Activated T-cell treated with anti-CD3 and anti-CD28 coated beads for 4 hours (primary cell): ENCODE measurements around the gene LHX3.

Experiments
- DNase-seq: peaks from one replicate; pipeline ENCODE4 v3.0.0-alpha.2; 2020

The LHX3 gene

DNA sequence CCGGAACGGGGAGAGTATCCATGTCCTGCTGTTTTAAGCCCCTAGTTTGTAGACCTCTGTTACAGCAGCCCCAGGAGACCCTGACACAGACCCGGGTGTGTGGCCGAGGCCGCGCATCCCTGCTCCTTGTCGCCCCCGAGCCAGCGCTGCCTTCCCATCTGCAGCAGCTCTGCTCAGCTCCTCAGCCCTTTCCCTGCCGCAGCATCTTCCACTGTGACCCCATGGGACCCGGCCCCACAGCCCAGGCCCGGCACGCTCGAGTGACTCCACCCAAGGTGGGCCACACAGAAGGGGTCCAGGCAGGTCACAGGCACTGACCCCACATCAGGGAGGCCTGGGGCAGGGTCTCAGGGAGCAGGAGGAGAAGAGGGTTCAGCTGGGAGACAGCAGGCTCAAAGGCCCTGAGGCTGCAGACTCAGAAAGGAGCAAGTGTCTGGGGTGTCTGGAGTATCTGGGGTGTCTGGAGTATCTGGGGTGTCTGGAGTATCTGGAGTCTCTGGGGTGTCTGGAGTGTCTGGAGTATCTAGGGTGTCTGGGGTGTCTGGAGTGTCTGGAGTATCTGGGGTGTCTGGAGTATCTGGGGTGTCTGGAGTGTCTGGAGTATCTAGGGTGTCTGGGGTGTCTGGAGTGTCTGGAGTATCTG is 31.2 kb downstream of the LHX3 start:
- DNase-seq: no peak

DNA sequence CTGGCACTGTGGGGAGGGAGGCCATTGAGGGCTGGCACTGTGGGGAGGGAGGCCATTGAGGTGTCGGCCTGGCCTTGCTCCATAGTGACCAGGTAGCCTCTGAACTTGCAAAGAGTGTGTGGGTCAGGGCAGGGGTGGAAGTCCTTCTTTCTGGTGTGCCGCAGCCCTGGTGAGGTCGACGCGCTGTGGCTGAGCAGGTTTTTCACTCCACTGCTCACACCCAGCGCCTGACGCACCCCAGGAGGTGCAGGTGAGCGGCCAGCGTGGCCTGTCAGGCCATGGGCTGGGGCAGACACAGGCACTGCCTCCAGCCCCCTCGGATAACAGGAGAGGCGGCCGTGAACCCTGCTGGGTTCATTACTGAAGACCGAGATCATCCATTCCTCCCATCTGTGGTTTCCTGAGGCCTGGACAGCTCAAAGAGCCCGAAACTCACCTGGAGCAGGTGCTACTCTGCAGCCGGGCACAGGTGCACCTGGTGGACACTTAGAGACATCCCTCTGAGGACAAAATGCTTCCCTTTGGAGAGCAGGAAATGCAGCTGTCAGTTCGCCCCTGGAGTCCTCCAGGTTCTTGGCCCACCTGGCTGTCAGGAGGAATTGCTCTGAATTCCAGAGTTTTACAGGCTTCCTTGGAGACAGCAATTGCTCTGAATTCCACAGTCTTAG is 32.4 kb downstream of the LHX3 start:
- no peak for DNase-seq

DNA sequence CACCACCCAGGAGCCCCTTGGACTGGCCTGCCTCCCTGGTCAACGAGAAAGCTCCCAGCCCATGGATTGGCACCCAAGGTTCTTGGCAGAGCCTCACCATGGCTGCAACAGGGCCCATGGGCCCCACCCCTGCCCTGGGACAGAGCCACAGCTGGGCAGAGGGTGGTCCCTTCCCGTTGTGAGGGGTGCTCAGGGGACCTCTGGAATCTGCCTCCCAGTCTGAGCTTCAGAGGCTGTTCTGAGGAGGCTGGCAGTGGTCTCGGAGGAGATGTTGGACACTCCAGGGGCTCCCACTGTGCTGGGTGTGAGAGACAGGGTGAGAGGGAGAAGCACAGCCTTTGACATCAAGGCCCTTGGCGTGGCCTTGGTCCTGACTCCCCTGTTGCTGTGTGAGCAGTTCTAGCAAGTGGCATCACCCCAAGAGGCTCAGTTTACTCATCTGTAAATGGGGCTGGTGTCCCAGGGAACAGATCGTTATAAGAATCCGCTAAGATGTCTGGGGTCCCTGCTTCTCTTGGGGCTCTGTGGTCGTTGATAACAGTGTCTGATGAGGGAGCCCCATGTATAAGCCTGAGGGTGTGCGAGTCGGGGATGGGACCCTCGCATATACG is 33.0 kb downstream of the LHX3 start:
- DNase-seq: no peak

DNA sequence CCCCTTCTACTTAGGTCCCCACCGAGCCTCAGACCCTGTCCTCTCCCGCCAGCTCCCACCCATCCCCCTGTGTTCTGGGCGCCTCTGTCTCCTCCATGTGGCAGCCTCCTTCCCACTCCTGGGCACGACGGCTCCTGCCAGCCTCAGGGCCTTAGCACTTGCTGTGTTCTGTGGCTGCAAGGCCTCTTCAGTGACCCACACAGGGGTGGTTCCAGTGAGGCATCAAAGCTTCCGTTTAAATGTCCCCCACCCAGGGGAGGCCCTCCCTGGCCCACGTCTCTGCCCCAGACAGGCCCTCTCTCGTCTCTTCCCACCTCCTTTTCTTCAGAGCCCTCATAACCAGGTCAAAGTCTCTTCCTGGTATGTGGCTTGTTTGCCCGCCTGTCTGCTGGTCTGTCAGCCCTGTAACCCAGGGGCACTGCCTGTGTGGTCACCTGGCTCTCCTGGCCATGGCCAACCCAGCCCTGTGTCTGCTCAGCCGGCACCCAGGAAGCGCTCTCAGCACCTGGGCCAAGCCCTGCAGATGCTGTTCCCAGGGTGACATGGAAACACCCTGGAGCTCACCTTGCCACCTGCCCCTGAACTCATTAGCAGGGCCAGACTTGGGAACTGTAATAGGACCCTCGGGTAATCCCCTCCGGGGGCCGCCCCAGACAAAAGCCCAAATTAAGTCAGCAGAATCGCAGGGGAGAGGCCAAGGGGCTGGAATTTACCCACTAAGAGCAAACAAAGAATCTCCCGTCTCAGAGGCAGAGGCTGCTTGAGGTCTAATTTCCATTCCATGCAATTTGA is 33.7 kb downstream of the LHX3 start:
- no peak for DNase-seq

DNA sequence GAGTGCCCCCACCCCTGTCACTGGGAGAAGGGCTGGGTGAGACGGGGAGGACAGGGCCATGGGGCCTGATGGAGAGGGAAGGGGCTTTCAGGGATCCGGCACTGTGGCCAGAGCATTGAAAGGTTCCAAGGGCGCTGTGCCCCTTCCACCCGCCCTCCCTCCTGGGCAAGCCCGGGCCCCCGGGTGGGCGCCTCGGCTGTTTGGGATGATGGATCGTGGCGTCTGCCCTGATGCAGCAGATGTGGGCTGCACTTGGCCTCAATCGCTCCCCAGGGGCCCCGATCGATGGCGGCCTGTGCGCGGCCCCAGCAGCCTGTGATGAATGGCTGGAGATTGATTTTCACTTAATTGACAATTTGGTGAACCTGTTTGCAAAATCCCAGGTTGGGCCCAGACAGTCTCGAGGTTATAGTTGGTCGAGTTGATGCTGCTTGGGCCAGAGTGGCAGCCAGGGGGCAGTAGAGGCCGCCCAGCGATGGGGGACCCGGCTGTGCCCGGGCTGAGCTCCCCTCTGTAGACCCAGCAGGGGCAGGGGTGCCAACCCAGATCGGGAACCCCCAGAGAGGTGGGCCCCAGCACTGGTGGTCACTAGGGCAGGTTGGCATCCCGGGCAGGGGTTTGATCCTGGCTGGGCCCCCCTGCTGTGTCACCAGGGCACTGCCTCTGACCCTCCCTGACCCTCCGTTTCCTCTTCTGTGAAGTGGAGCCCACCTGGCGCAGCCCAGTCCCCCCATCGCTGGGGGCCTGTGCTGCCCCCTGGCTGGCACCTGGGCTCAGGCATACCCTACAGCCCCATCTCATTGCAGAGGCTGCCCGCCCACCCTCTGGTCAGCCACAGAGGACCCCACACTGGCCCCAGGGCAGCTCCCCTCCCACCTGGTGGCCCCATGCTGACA is 34.7 kb downstream of the LHX3 start:
- peak; percentile 28 for DNase-seq

DNA sequence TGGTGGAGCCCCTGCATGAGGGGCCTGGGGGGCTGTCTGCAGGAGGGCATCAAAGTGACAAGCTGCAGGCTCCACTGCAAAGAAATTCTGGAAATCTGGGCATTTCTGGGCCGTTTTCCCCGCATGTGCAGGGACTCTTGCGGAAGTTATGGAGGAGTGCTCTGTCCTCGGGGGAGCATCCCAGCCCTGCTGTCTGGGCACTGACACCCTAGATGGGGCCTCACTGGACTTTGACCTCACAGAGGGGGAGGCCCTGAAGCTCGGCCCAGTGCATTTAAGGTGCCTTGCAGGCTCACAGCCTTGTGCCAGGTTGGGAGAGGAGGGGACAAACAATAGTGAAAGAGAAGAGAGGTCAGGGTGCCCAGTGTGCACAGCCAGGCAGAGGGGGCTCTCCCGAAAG is 35.4 kb downstream of the LHX3 start:
- DNase-seq: no peak

DNA sequence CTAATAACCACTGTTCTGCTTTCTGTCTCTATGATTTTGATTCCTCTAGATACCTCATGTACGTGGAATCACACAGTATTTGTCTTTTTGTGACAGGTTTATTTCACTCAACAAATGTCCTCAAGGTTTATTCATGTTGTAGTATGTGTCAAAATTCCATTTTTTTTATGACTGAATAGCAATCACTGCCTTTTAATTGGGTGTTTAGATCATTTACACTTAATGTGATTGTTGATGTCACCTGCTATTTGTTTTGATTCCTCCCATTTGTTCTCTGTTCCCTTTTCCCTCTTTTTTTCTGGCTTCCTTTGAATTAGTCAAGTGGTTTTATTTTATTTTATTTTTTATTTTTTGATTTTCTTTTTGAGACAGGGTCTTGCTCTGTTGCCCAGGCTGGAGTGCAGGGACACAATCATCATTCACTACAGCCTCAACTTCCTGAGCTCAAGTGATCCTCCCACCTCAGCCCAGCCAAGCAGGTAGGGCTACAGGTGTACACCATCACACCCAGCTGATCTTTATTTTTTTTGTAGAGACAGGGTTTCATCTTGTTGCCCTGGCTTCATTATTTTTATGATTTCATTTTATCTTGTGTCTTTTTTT is 41.6 kb downstream of the LHX3 start:
- no peak for DNase-seq

DNA sequence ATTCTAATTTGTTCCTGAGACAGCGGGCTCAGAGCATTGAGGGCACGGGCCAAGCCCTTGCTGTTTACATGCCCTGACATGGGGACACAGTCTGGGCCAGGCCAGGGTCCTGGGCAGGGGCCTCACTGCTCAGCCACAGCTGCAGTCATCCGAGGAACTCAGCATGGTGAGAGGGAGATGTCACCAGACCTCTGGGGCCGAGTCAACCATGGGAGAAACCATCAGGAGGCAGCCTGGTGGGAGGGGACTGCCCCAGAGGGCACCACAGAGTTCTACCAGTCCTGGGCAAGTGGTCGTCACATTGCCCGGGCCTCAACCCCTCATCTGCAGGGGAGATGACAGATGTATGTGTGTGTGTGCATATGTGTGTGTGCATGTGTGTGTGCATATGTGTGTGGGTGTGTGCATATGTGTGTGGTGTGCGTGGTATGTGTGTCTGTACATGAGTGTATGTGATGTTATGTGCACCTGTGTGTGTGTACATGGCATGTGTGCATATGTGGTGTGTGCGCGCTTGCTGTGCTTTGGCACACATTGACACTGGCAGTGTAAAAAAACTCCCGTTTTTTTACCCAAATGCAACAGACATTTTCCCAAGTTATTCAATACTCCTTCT is 43.8 kb downstream of the LHX3 start:
- no peak for DNase-seq

DNA sequence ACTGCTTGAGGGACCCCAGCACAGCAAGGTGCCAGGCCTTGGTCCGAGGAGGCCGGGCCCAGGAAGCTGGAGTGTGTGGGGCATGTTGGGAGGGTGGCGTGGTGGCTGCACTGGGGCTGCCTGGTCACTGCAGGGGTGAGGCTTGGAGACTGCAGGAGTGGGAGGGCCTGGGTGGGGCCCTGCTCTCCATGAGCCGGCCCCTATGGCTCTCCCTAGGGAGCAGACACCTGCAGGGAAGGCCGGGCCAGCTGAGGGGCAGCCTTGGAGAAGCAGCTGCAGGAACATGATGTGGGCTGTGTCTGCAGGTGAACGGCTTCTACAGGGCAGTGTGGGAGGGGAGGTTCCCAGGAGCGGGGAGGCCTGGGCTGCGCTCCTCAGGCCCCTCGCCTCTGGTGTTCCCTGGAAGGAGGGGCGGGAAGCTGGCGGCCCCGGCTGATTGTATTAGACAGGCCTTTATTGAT is 44.5 kb downstream of the LHX3 start:
- DNase-seq: no peak

DNA sequence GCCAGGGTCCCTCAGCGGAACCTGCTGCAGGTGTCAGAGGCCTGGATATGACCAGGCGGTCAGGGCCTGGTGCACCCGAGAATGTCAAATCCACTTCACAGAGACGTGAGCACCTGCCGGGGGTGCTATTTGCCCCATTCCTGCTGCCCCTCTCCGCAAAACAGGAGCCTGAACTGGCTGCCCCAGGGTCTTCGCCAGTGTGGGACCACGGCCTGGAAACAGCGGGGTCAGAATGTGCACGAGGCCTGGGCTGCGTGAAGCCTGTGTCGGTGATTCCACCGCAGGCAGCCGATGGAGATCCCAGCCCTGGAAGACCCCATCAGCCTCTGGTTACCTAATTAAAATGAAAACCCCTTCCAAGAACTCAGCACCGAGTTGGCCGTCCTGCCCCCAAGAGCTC is 45.1 kb downstream of the LHX3 start:
- DNase-seq: no peak

DNA sequence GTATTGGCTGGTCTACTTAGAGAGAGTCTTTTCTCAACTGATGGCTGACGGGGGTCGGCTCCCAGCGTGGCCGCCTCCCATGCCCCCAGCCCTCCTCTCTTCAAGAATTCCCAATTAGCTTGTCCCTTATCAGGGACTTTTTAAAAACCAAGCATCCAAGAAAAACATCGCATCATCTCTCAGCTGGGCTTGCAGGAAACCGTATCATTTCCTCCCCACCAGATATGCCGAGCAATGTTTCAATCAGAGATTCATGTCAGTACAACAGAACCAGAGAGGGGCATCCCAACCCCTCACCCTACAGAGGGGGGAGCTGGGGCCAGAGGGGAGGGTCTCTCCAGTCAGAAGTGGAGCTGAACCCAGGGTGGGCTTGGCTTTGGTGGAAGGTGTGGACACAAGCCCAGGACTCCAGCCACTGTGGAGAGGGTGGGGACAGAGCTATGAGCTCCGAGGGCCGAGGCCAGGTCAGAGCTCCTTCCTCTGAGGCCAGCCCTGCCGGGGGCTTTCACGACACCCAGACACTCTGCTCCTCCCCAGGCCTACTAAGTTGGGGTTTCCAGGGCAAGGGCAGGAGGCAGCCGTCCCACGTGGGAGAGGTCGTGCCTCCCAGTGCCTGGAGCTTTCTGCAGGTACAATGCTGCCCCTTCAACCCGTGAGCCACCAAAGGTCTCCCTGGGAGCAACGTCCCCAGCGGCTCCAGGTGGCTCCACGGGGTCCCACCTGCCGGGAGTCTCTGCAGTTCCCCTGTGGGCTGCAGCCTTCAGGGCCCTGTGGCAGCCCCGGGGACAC is 47.3 kb downstream of the LHX3 start:
- DNase-seq: no peak

DNA sequence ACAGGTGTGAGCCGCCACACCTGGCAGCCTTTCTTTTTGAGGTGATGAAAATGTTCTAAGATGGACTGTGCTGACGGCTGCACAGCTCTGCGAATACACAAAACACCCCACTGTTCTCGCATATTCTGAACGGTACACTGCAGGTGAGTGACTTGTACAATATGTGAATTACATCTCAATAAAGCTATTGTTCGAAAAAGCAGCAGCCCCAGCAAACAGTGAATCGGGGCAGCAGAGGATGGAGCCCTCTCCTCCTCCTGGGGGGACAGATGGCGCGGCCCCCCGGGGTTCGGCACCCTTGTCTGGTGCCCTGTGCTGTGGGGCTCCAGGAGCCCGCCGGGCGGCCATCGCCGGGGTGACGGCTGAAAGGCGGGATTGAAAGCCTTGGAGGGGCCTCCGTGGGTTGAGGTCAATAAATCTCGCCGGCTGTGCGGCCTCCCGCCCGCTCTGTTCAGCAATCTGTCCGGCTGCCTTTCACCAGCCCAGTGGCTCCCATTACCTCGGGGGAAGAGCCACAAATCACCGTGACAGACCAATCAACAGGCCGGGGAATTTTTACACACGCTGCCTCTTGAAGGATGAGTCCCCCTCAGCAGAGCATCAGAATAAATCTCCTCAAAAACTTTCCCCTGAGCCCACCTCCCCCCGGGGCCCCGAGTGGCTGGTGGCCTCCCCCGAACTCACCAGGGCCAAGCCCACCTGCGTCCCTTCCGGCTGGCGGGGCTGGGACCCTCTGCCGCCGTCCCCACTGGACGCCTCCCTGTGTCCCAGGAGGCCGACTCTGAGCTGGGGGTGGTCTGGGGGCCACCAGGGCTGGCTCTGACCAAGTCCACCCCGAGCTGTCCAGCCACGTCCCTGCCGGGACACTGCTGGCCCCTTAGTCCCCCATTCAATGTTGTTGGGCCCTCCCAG is 48.5 kb downstream of the LHX3 start:
- DNase-seq: no peak

DNA sequence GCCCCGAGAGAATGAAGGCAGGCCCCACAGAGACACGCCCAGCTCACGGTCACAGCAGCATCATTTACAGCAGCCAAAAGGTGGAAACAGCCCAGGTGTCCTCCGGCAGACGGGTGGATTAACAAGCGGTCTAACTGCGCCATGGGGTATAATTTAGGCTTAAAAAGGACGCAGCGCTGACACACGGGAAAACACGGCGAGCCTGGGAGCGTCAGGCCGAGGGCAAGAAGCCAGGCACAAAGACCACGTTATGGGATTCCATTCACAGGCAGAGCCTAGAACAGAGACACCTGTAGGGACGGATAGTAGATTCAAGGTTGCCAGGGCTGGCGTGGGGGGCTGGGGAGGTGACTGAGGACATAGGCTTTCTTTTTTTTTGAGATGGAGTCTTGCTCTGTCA is 49.4 kb downstream of the LHX3 start:
- no peak for DNase-seq

DNA sequence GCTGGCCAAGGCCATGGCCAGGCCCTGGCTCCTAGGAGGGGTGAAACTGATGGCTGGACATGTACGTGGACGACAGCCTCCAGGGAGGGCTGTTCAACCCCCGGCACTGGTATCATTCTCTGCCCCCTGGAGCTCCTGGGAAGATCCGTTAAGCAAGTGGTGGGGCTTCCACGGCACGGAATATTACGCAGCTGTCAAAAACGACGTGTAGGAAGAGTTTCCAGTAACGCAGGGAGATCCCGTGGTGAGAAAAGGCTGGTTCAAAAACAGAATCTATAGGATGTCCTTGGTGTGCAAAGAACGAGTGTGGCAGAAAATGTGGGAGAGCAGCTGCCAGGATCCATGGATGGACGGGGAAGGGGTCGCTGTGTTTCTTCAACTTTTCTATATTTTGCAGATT is 50.0 kb downstream of the LHX3 start:
- no peak for DNase-seq

DNA sequence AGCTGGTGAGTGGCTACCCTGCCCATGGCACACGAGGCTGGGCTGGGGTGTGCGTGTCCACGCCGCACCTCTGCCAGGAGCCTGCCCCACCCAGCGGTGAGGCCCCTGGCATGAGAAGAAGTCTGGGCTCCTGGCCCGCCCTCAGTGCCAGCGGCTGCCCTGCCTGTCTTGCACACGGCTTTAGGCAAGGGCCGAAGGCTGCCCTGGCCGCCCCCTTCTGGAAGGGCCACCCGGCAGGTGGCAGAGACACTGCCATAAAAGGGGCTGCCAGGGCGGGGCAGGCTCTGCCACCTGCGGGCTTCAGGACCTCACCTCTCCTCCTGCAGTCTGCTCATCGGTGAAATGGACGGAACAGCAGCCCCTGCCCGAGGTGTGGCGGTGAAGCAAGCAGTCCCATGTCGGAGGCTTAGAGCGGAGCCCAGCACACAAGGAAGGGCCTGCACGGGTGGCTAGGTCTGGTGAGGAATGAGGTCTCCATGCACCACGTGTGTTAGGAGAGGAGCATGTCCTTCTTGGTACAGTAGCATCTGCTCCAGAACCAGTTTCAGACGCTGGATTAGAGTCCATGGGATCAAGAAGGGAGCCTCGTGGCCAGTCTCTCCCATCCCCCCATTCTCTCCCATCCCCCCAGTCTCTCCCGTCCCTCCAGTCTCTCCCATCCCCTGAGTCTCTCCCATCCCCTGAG is 51.4 kb downstream of the LHX3 start:
- DNase-seq: no peak

DNA sequence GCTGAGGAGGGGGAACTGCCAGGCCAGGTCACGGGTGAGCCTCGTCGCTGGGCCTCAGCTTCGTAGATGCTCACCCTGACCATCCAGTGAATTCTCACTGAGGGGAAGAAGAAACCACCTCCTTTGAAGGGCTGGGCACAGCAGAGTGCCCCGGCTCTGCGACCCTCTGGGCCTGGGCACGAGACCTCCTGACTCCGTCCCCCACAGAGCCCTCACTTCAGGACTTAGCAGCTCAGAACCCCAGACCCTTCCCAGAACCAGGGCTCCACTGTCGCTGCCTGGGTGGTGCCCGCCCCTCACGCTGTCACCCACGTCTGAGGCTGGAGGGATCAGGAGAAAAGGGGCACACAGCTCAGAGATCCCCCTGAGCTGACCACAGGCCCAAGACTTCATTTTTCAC is 52.0 kb downstream of the LHX3 start:
- no peak for DNase-seq

DNA sequence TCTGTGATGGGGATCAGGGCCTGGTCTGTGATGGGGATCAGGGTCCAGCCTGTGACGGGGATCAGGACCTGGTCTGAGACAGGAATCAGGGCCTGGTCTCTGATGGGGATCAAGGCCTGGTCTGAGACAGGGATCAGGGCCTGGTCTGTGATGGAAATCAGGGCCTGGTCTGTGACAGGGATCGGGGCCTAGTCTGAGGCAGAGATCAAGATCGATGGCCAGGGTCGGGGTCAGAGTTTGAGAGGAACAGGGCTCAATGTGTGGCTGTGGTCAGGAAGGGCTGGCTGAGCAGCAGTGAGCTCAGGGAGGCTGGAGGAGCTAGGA is 52.4 kb downstream of the LHX3 start:
- DNase-seq: no peak

DNA sequence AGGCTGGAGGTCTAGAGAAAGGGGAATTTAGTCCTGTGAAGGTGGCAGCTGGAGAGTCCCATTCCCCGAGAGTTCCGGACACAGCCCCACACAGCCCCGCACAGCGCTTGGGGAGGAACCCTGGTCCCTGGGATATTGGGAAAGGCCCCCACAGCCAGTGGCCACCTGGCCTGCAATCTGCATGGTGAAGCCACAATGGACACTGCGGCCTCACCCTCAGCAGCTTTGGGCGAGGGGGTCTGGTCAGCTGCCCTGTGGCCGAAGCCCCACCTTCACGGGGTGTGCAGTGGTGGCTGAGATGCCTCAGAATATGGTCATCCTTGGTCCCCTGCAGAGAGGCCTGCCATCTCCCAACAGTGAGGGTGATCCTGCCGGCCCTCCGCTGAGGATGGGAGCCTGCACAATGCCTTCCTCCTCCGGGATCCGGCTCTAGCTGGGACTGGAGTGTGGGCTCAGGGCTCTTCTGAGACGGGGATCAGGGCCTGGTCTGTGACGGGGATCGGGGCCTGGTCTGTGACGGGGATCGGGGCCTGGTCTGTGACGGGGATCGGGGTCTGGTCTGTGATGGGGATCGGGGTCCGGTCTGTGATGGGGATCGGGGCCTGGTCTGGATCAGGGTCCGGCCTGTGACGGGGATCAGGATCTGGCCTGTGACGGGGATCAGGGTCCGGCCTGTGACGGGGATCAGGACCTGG is 52.9 kb downstream of the LHX3 start:
- DNase-seq: no peak
